Measurements from ENCODE around the gene FRMD8.

DNA sequence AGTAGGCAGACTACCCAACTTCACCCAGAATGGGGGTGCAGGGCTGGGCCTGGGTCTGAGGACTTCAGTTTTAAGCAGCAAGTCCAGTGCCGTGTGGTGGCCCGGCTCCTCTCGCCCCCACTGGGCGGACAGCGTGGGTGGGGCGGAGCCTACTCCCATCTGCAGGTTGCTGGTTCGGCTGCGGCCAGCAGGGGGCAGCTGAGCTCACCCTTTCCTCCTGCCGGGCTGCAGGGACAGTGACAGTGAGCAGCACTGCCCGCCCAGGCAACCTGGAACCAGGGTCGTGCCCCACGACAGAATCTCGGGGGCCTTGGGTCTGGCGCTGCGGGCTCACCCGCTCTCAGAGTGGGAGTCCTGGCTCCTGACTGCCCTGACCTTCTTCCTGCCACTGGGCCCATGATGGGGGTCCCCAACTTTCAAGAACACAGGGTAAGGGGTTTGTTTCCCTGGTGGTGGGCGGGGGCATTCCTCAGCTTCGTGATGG, 29.9 kb downstream of the FRMD8 start:
- TF ChIP-seq POLR2A (IDR thresholded peaks at IDR 0.05; ENCODE audit: low read depth, low read length), result 0 out of 2 replicates have a peak, but pooled peaks have one; percentile 44
- TF ChIP-seq POLR2AphosphoS5 (IDR thresholded peaks at IDR 0.05; ENCODE audit: low read depth, low read length), result no peak; the same call in 1 of the 2 replicates
- no peak for TF ChIP-seq TAF1 (IDR thresholded peaks at IDR 0.05; ENCODE audit: borderline replicate concordance, low read depth, low read length)
